ENCODE data around the gene SYCE1. TPM values are rescaled to one million over a fixed set of nuclear protein-coding genes. Genes with fewer than 3 reads are reported as not detected.

Gene SYCE1
- total RNA-seq, 1 experiment from 2014 or later, result not detected

- TF ChIP-seq, protein P1, sequence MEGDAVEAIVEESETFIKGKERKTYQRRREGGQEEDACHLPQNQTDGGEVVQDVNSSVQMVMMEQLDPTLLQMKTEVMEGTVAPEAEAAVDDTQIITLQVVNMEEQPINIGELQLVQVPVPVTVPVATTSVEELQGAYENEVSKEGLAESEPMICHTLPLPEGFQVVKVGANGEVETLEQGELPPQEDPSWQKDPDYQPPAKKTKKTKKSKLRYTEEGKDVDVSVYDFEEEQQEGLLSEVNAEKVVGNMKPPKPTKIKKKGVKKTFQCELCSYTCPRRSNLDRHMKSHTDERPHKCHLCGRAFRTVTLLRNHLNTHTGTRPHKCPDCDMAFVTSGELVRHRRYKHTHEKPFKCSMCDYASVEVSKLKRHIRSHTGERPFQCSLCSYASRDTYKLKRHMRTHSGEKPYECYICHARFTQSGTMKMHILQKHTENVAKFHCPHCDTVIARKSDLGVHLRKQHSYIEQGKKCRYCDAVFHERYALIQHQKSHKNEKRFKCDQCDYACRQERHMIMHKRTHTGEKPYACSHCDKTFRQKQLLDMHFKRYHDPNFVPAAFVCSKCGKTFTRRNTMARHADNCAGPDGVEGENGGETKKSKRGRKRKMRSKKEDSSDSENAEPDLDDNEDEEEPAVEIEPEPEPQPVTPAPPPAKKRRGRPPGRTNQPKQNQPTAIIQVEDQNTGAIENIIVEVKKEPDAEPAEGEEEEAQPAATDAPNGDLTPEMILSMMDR (IDR thresholded peaks at IDR 0.05; ENCODE audit: unreplicated experiment), result no peak
- peaks cover 42% of the 10 kb centered on the region for H3K27me3 Mint-ChIP-seq (ENCODE audit: insufficient read depth, unreplicated experiment)
- no peaks in the 10 kb centered on the region for H3K36me3 Mint-ChIP-seq (ENCODE audit: insufficient read depth, unreplicated experiment)
- H3K27ac Mint-ChIP-seq (ENCODE audit: low read depth, unreplicated experiment), result no peak overlapping the region
- DNase-seq (ENCODE audit: unreplicated experiment), result no peak
- intact Hi-C loops (cut with micrococcal nuclease), result loop anchor here (10.0 kb wide), 1 partner anchor 624 kb away; no protein-coding TSS in a partner anchor
- BruUV-seq (replicated peaks), result no TSS peak
- H3K4me1 Mint-ChIP-seq (ENCODE audit: insufficient read depth, unreplicated experiment), result no peaks in the 10 kb centered on the region
- H3K4me3 Mint-ChIP-seq (ENCODE audit: unreplicated experiment), result no peak overlapping the region
- ChIA-PET POLR2A (no interaction called here), CTCF (interaction anchor here (0.7 to 0.9 kb wide), 3 partner anchors 9 to 86 kb away, joined by 3 to 4 read pairs (median 3); no protein-coding TSS in a partner anchor)
- no peaks in the 10 kb centered on the region for H3K9me3 Mint-ChIP-seq (ENCODE audit: unreplicated experiment)
These were observed 36.4 kb downstream of the SYCE1 start for GRCh38 chr10:133528845-133529575.

- TF ChIP-seq, protein P1 (IDR thresholded peaks at IDR 0.05; ENCODE audit: unreplicated experiment), result no peak
- H3K4me3 Mint-ChIP-seq (ENCODE audit: unreplicated experiment), result no peak overlapping the region
- no peaks in the 10 kb centered on the region for H3K36me3 Mint-ChIP-seq (ENCODE audit: insufficient read depth, unreplicated experiment)
- BruUV-seq (replicated peaks), result no TSS peak
- DNase-seq (ENCODE audit: unreplicated experiment), result no peak
- POLR2A ChIA-PET, result no interaction called here
- intact Hi-C loops (cut with micrococcal nuclease), result loop anchor here (10.0 kb wide), 1 partner anchor 624 kb away; no protein-coding TSS in a partner anchor
- CTCF ChIA-PET, result no interaction called here
- H3K4me1 Mint-ChIP-seq (ENCODE audit: insufficient read depth, unreplicated experiment), result no peaks in the 10 kb centered on the region
- H3K9me3 Mint-ChIP-seq (ENCODE audit: unreplicated experiment), result peaks cover 4% of the 10 kb centered on the region
- H3K27me3 Mint-ChIP-seq (ENCODE audit: insufficient read depth, unreplicated experiment), result peaks cover 43% of the 10 kb centered on the region
- no peak overlapping the region for H3K27ac Mint-ChIP-seq (ENCODE audit: low read depth, unreplicated experiment)
These were observed 37.0 kb downstream of the SYCE1 start for GRCh38 chr10:133528296-133528844.

- Mint-ChIP-seq H3K27ac (ENCODE audit: low read depth, unreplicated experiment) (no peak overlapping the region), H3K9me3 (ENCODE audit: unreplicated experiment) (peaks cover 8% of the 10 kb centered on the region), H3K27me3 (ENCODE audit: insufficient read depth, unreplicated experiment) (peaks cover 43% of the 10 kb centered on the region), H3K4me1 (ENCODE audit: insufficient read depth, unreplicated experiment) (no peaks in the 10 kb centered on the region), H3K4me3 (ENCODE audit: unreplicated experiment) (no peak overlapping the region), H3K36me3 (ENCODE audit: insufficient read depth, unreplicated experiment) (no peaks in the 10 kb centered on the region)
- POLR2A ChIA-PET, result no interaction called here
- intact Hi-C loops (cut with micrococcal nuclease), result loop anchor here (10.0 kb wide), 1 partner anchor 623 kb away; no protein-coding TSS in a partner anchor
- no TSS peak for BruUV-seq (replicated peaks)
- TF ChIP-seq, protein P1 (IDR thresholded peaks at IDR 0.05; ENCODE audit: unreplicated experiment), result no peak
- CTCF ChIA-PET, result no interaction called here
- DNase-seq (ENCODE audit: unreplicated experiment), result no peak
These were observed 37.6 kb downstream of the SYCE1 start for GRCh38 chr10:133527771-133528271.

DNA sequence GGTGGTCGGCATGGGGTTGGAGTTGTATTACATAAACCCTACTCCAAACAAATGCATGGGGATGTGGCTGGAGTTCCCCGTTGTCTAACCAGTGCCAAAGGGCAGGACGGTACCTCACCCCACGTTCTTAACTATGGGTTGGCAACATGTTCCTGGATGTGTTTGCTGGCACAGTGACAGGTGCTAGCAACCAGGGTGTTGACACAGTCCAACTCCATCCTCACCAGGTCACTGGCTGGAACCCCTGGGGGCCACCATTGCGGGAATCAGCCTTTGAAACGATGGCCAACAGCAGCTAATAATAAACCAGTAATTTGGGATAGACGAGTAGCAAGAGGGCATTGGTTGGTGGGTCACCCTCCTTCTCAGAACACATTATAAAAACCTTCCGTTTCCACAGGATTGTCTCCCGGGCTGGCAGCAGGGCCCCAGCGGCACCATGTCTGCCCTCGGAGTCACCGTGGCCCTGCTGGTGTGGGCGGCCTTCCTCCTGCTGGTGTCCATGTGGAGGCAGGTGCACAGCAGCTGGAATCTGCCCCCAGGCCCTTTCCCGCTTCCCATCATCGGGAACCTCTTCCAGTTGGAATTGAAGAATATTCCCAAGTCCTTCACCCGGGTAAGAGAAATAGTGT lies 38.3 kb downstream of the SYCE1 start, which contains the start of gene CYP2E1:
TSS of gene CYP2E1 (plus strand) at position 407 of the 632 bp plus-strand sequence. CDS start at position 440, 33 bp downstream.
- peaks cover 47% of the 10 kb centered on the region for H3K27me3 Mint-ChIP-seq (ENCODE audit: insufficient read depth, unreplicated experiment)
- no peak within 1 kb of the TSS for H3K27ac Mint-ChIP-seq (ENCODE audit: low read depth, unreplicated experiment)
- H3K9me3 Mint-ChIP-seq (ENCODE audit: unreplicated experiment), result peaks cover 8% of the 10 kb centered on the region
- intact Hi-C loops (cut with micrococcal nuclease), result loop anchor here (10.0 kb wide), 1 partner anchor 622 kb away; no protein-coding TSS in a partner anchor
- no peak within 1 kb of the TSS for H3K4me3 Mint-ChIP-seq (ENCODE audit: unreplicated experiment)
- ChIA-PET POLR2A (no interaction called here), CTCF (no interaction called here)
- TF ChIP-seq, protein P1 (IDR thresholded peaks at IDR 0.05; ENCODE audit: unreplicated experiment), result no peak
- BruUV-seq (replicated peaks), result no TSS peak
- H3K4me1 Mint-ChIP-seq (ENCODE audit: insufficient read depth, unreplicated experiment), result no peaks in the 10 kb centered on the region
- H3K36me3 Mint-ChIP-seq (ENCODE audit: insufficient read depth, unreplicated experiment), result no peaks in the 10 kb centered on the region
- no peak for DNase-seq (ENCODE audit: unreplicated experiment)
